Lung (tissue), 12 donors: Measurements from ENCODE around the gene ZNF581. TPM values are rescaled to one million over a fixed set of nuclear protein-coding genes. Genes with fewer than 3 reads are reported as not detected.

Experiments
- ATAC-seq: fragments of 200-7000 bp; cut with Tn5 transposase; one replicate; pipeline ENCODE4 v1.9.1; 2020; ENCODE audit warnings: moderate number of reproducible peaks; ENCODE audit not compliant: insufficient read depth, low FRiP score
- DNase-seq, 3 donors: peaks; one replicate each; pipeline ENCODE4 v3.0.0-alpha.2; 2013 to 2017
- H3K27ac ChIP-seq, 2 donors: one replicate each; pipeline ENCODE4 v1.5.1; 2013; ENCODE audit warnings: mild to moderate bottlenecking in 2 of 2, moderate library complexity in 2 of 2, control low read depth in 1 of 2, inconsistent platforms in 1 of 2, low read depth in 1 of 2, low read length in 1 of 2
- H3K27me3 ChIP-seq, 3 donors: one replicate each; pipeline ENCODE4 v1.5.1; 2013; ENCODE audit warnings: low read length in 2 of 3; ENCODE audit not compliant: control insufficient read depth in 3 of 3, insufficient read depth in 3 of 3
- H3K36me3 ChIP-seq, 4 donors: one replicate each; pipeline ENCODE4 v1.5.1; 2013; ENCODE audit warnings: low read length in 4 of 4, mild to moderate bottlenecking in 1 of 4, moderate library complexity in 1 of 4; ENCODE audit not compliant: control insufficient read depth in 4 of 4, insufficient read depth in 4 of 4
- H3K4me1 ChIP-seq, 5 donors: one replicate each; pipeline ENCODE4 v1.5.1; 2013; ENCODE audit warnings: low read length in 5 of 5, mild to moderate bottlenecking in 2 of 5, moderate library complexity in 1 of 5; ENCODE audit not compliant: control insufficient read depth in 5 of 5, insufficient read depth in 5 of 5
- H3K4me3 ChIP-seq: one replicate; pipeline ENCODE4 v1.5.1; 2013; ENCODE audit warnings: mild to moderate bottlenecking, control low read depth, moderate library complexity
- H3K9ac ChIP-seq, 2 donors: one replicate each; pipeline ENCODE4 v1.5.1; 2013; ENCODE audit warnings: low read length in 2 of 2, control low read depth in 1 of 2; ENCODE audit not compliant: insufficient read depth in 1 of 2
- H3K9me3 ChIP-seq, 4 donors: one replicate each; pipeline ENCODE4 v1.5.1; 2013; ENCODE audit warnings: low read length in 3 of 4, mild to moderate bottlenecking in 1 of 4, moderate library complexity in 1 of 4; ENCODE audit not compliant: control insufficient read depth in 4 of 4, insufficient read depth in 3 of 4
- CTCF ChIP-seq: IDR thresholded peaks from 2 replicates; pipeline ENCODE4 v1.5.1; 2012; ENCODE audit warnings: mild to moderate bottlenecking; ENCODE audit errors: control extremely low read depth, extremely low read depth
- WGBS, 2 donors: extraction: QIAGEN DNeasy Blood & Tissue Kit; methylation state at CpG; one replicate each; pipeline ENCODE4 v1.1.7; 2013; 5-methylcytosine and 5-hydroxymethylcytosine counted together
- polyA plus RNA-seq, 2 donors: library from polyadenylated mRNA; stranded (reverse); fragments of 200-250 nt; gene quantifications; one replicate each; pipeline ENCODE4 v1.2.1, GENCODE V29; 2013
- total RNA-seq, 2 donors: library from RNA; depleted of rRNA in 1 of 2; stranded (reverse); fragments of >200 nt in 1 of 2; gene quantifications; one replicate each; pipeline ENCODE4 v1.2.1, GENCODE V29; 2014 to 2021
- donor health status: control.
- donor health status: control.
- donor health status: Bipolar disorder and iron deficiency.
- donor health status: healthy.
- donor health status: DM: yes; HTN: yes; CAD: no.

ZNF581 gene
- total and polyA plus RNA-seq, 4 donors, result 15.0 to 18.1 (median 15.6) TPM

- H3K36me3 ChIP-seq, result peaks cover 3 to 19% (median 4%) of the 10 kb centered on the region in 4 donors
- peak within 1 kb of the TSS; percentile 86 to 96 for H3K27ac ChIP-seq
- no peak for TF ChIP-seq CTCF
- H3K9me3 ChIP-seq, result no peaks in the 10 kb centered on the region
- H3K9ac ChIP-seq, result peak within 1 kb of the TSS; percentile 57 to 91
- H3K4me1 ChIP-seq, result peaks cover 3 to 24% (median 8%) of the 10 kb centered on the region in 5 donors
- H3K4me3 ChIP-seq, result peak within 1 kb of the TSS; percentile 44
- DNase-seq (peak; percentile 96 to 97 (median 96)), ATAC-seq (peak; percentile 91)
- WGBS, 2 donors, result 1% methylated on average over 41 to 56 of the region's 56 CpGs
- H3K27me3 ChIP-seq, result no peaks in the 10 kb centered on the region
Observed at GRCh38 chr19:55624109-55625003, 19.1 kb upstream of the ZNF581 start, which contains the start of gene ZNF784. Gene ZNF784 (minus strand): TSS chr19:55624566. CDS start chr19:55624561, 5 bp downstream.

- no peak for TF ChIP-seq CTCF
- peak overlapping the region in 1 of 2 donors; percentile 45 for H3K27ac ChIP-seq
- DNase-seq (no peak), ATAC-seq (no peak)
- peak overlapping the region in 1 of 2 donors; percentile 91 for H3K9ac ChIP-seq
- no peaks in the 10 kb centered on the region for H3K9me3 ChIP-seq
- H3K4me3 ChIP-seq, result peak overlapping the region; percentile 44
- 43 to 49% methylated on average over 11 of the region's 11 CpGs for WGBS, 2 donors
- peaks cover 0 to 18% (median 5%) of the 10 kb centered on the region in 5 donors for H3K4me1 ChIP-seq
- peaks cover 3 to 19% (median 4%) of the 10 kb centered on the region in 4 donors for H3K36me3 ChIP-seq
- H3K27me3 ChIP-seq, result no peaks in the 10 kb centered on the region
Observed at GRCh38 chr19:55625004-55625326, 18.5 kb upstream of the ZNF581 start.

- no peak overlapping the region for H3K9ac ChIP-seq
- no peaks in the 10 kb centered on the region for H3K9me3 ChIP-seq
- no peaks in the 10 kb centered on the region for H3K27me3 ChIP-seq
- no peak overlapping the region for H3K4me3 ChIP-seq
- no peak for DNase-seq
- no peak overlapping the region for H3K27ac ChIP-seq
- H3K36me3 ChIP-seq, result peaks cover 0 to 12% (median 2%) of the 10 kb centered on the region in 4 donors
- ATAC-seq, result no peak
- 82 to 92% methylated on average over 11 of the region's 11 CpGs for WGBS, 2 donors
- no peak for TF ChIP-seq CTCF
- peaks cover 0 to 14% (median 3%) of the 10 kb centered on the region in 5 donors for H3K4me1 ChIP-seq
Observed at GRCh38 chr19:55626350-55626749, 17.1 kb upstream of the ZNF581 start.
